Stimulated activated effector memory CD8-positive, alpha-beta T cell treated with anti-CD3 and anti-CD28 coated beads, Interleukin-12 subunit alpha, Interleukin-12 subunit beta, amount 100 ng/mL, for 72 hours (primary cell): Measurements from ENCODE around the gene MATN3.

Experiments
- ATAC-seq: fragments of 150-1000 bp; cut with Tn5 transposase; 2 replicates; pipeline ENCODE4 v1.10.0; 2021
- DNase-seq, 2 donors: peaks; one replicate each; pipeline ENCODE4 v3.0.0; 2021 to 2022; ENCODE audit warnings: low spot score in 2 of 2
- H3K27ac Mint-ChIP-seq: one replicate; pipeline ENCODE4 v1.8.0; 2022; ENCODE audit warnings: mild to moderate bottlenecking, mixed read lengths
- H3K36me3 Mint-ChIP-seq: one replicate; pipeline ENCODE4 v1.8.0; 2022; ENCODE audit warnings: mild to moderate bottlenecking, mixed read lengths
- H3K4me1 Mint-ChIP-seq: one replicate; pipeline ENCODE4 v1.8.0; 2022; ENCODE audit warnings: mixed read lengths
- H3K4me3 Mint-ChIP-seq: one replicate; pipeline ENCODE4 v1.8.0; 2022; ENCODE audit warnings: mild to moderate bottlenecking, mixed read lengths
- H3K9me3 Mint-ChIP-seq: one replicate; pipeline ENCODE4 v1.8.0; 2022; ENCODE audit warnings: mixed read lengths

MATN3 gene

GRCh38 chr2:19942199-19942598, 70.3 kb downstream of the MATN3 start:
- Mint-ChIP-seq H3K4me1 (no peaks in the 10 kb centered on the region), H3K4me3 (no peak overlapping the region), H3K36me3 (peaks cover 25% of the 10 kb centered on the region), H3K9me3 (no peaks in the 10 kb centered on the region), H3K27ac (no peak overlapping the region)
- no peak for DNase-seq
- no peak for ATAC-seq
